Fibroblast of the conjunctiva (primary cell): Measurements from ENCODE around the gene LRCH1.

Source experiments
- DNase-seq: peaks from one replicate; pipeline ENCODE4 v3.0.0-alpha.2; 2010; ENCODE audit warnings: low read depth

LRCH1 gene

DNA sequence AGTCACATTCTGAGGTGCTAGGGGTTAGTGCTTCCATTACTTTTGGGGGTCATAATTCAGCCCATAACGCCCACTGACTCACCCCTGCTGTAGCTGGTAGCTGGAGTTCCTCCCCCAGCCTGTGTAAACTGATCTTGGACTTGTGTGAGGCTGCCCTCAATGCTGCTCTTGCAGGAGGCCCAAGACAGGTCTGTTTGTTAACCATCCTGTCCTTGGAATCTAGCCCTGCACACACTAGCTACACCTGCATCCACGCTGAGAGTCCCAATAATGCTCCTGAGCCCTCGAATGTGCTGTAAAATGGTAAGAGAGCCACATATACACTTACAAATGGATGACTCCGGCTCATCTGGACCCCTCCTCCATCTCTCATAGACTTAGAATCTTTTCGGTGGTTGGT, 9.6 kb downstream of the LRCH1 start:
- no peak for DNase-seq

DNA sequence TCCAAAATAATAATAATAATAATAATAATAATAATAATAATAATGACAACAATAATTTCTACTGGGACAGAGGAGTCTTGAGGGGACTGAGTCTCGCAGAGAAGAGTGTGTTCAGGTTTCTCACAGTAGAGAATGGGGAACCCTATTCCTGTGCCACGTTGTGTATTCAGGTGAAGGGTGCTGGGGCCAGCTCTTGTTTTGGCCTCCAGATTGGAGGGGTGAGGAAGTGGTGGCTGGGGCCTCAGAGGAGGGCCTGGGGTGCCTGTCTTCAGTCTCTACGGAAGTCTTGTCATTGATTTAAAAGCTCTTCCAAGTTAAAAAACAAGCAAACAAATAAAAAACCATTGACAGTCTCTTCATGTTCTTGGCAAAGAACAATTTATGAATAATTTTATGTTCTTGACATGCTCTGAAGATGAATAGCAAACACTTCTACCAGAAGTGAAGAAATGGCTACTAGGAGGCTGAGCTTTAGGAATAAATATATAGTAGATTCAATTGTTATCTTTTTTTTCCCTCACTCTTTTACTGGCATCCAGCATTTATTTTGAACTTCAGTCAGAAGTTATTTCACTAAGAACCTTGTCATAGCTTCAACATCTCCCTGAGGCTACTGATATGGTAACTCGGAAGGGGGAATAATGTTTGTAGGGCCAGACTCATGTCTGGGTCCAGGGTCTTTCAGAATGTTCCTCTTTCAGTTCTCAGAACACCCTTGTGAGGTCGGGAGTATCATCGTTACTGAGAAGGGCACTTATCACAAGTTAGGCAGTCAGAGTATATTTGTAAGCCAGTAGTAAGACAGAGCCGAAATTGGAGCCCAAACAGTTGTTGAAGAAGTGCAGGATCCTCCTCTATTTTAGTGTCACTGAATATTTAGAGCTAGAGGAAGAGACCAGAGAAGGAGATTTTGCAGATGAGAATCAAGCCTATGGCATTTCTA, 13.1 kb downstream of the LRCH1 start:
- no peak for DNase-seq

DNA sequence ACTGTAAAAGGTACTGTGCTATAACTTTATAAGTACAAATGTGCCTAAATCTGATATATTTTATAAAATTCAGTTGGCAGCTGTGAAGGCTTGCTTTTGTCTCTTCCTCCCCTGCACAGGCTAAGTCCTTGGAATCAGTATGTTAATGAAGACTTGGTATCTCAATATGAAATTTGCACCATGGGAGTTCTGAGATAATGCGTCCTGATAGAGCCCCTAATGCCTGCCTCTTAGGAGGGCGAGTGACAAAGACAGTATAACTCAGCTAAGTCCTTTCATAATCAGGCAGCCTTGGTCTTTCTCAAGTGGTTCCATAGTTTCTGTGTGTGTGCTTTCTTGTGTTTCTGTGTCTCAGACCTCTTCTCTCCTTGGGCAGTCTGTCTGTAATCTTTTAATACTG, 14.7 kb downstream of the LRCH1 start:
- no peak for DNase-seq

DNA sequence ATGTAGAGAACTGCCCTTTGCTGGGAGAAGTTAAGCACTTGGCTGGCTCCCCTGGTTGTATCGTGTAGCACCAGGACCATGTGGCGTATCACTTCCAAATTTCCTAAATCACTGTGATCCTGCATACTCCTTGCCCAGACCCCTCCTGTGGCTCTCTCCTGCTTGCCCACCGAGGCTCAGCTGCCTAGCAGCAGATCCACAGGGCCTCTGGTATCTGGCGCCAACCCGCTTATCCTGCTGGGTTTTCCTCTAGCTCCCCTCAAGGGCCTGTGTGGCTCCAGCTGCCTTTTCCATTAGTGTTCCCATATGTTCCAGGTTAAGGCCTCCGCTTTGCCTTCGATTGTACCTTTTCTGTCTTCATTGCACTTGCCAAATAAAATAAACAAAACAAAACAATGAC, 16.5 kb downstream of the LRCH1 start:
- DNase-seq = no peak

GRCh38 chr13:46570273-46570672, 17.3 kb downstream of the LRCH1 start:
- no peak for DNase-seq

DNA sequence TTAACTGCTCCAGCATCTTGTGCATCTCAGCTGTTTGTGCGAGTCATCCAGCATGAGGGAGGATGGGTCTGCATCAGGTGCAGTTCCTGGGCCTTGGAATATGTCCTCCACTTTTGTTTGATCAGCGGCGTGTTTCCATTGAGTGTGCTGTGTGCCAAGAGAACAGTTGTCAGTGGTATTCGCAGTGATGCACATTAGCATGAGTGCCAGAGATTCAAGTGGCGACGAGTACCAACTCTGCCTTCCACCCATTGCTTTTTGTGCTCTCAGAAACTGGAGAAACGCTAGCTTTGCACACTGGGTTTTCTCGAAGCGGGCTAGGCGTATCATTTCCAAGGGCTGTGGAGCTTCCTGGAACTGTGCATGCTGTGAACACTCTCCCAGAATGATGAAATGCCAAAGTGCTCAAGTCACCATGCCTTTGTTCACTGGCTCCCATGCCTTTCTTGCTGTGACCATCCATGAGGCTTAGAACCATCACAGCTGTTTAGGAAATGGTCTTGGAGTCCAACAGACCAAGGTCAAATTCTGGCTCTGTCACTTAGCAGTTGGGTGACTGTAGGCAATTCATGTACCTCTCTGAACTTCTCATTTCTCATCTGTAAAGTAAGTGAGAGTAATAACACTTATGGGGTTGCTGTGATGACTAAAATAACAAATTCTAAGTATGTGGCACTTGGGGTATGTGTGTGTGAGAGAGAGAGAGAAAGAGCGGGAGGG, 18.4 kb downstream of the LRCH1 start:
- no peak for DNase-seq

GRCh38 chr13:46571909-46572595, 19.1 kb downstream of the LRCH1 start:
- no peak for DNase-seq

DNA sequence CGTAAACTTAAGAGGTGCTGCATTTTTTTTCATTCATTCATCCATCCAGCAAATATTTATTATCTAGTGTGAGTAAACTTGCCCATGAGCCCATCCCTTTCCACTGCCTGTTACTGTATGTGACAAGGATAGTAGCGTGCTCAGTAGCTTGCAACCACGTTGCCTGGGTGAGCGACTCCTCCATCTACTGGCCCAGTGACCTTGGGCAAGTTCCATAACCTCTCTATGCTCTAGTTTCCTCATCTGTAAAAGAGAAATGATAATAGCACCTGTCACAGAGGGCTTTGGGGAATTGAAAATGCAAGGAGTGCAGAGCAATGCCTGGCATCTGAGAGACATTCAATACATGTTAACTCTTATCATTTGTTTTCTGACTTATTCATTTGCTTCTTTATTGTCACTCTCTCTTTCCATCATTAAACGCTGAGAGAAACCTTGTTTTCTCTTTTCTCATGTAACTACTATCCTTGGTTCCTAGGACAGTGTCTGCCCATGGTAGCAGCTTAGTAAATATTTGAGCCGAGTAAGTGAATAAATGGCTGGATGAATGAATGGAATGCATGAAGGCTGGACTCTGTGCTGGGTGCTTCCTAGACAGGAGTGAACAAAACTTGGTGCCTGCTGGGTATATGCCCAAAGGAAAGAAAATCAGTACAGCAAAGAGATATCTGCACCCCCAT, 19.9 kb downstream of the LRCH1 start:
- no peak for DNase-seq

DNA sequence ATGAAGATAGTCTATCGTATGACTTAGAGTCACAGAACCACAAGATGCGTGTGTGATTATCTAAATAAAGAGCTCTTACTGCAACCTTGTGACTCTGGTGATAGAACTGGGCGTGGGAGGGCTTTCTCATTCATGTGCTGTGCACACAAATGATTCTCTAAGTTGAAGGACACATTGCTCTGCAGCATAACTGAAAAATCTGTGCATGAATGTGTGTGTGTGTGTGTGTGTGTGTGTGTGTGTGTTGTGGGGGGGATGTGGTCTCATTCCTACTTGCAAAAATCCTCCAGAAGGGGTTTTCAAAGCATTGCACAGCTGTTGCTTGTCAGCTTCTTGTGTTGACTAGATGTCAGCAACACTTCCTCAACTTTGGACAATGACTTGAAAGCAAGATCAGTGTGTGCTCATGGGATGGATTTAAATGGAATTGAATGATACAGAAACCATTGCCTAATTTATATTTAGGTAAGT, 22.4 kb downstream of the LRCH1 start:
- no peak for DNase-seq

DNA sequence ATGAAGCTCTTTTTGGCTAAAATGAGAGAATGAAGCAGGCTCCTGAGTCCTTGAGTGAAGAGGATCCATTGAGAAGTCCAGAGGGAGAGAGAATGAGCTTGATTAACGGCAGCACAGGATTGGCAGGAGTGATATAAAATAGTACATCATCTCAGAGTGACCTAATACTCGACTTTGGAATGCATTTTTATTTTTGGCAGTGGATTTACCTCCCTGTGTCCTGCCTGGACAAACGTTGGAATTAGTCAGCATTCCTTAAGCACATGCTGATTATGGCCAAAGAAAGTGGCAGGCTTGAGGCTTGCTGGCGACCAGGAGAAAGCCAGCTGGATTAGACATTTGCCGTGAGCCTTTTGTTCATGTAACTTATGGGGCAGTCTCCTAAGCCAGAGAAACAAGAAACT, 22.9 kb downstream of the LRCH1 start:
- DNase-seq = peak; percentile 31

- no peak for DNase-seq
Observed at GRCh38 chr13:46576762-46577161, 23.8 kb downstream of the LRCH1 start.

- no peak for DNase-seq
Observed at GRCh38 chr13:46577696-46578589, 25.0 kb downstream of the LRCH1 start.

DNA sequence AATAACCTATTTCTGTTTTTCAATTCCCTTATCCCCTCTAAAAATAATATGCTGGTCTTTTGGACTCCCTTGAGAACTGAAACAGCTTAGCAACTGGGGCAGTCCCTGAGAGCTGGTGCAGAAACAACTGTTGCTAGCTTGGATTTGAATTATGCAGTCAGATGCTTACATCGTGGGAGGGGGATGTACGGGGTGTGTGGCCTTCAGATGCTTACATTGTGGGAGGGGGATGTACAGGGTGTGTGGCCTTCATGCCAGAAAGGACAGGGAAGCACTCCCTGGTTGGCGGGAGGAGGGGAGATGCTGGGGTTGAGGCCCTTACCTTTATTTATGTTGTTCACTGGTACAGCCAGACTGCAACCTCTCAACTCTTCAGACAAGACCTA, 25.6 kb downstream of the LRCH1 start:
- DNase-seq = no peak

DNA sequence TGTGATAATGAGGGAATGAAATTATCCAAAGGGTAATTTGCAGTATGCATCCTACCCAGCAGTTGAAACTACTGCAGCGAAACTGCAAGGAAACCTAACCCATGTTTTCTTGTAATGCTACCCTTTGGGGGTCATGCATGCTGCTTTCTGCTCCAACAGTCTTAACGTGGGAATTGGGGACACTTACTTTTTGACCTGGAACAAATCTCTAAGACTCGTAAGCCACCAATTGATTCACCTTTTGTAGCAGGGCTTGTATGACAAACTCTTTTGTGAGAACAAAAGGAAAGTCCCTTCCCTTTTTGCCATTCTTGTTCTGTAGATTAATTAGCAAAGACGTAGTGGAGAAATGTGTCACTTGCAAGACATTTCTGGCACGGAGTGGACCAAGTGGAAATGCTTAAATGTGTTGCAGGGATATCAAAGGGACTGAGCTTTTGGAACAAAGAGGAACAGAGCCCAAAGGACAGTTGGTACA, 27.4 kb downstream of the LRCH1 start:
- DNase-seq = no peak

DNA sequence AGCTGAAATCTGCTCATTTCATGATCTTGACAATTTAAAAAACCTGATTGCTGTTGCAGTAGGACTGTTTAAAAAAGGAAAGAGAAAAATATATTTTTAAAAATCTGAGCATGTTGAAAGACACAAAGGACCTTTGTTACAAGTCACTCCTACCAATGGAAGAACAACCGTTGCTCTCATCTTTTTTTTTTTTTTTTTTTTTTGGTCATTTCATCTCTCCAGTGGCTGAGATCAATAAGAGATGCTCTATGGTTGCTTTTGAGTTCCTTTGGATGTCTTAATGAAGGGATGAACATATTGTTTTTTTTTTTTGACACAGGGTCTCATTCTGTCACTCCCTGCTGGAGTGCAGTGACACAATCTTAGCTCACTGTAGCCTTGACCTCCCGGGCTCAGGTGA, 29.2 kb downstream of the LRCH1 start:
- no peak for DNase-seq

GRCh38 chr13:46586751-46587514, 34.0 kb downstream of the LRCH1 start:
- no peak for DNase-seq

DNA sequence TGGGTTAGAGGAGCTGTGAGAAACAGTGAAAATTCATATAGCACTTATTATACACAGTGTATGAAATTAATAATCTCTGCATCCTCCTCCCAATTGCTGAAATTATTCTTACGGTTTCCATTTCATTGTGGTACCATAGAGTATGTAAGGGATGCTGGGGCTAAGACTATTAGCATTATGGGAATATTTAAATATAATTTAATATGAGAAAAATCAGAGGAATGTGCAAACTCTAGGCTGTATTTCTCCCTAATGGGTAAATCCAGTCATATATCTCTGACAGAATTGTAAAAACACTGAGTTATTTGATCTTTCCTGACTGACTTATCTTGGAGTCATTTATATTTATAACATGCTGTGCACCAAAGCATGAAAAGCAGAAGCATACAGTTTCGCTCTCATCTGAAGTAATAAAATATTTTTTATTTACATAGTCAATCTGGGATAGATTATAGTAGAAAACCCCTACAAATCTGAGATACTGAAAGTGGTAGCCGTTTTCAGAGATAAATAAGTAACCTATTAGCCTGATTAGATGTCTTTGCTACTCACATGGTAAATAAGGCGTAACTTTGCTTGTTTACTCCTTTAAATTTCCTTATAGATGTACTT, 34.9 kb downstream of the LRCH1 start:
- DNase-seq = no peak

DNA sequence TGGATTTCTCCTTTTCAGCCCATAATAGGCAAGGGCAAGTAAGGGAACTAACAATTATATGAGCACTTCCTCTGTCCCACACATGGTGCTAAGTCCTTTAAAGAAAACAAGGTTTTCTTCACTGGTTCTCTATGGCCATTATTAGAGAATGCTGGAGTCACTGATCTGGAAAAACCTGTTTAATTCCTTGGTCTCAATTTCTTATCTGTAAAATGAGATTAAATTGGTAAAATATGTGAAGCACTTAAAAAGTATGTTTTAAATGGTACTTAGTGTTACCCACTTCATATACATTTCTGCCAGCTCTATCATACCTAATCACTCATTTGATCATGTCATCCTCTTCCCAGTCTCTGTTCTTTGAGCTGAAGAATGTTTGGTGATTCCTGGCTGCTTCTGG, 39.4 kb downstream of the LRCH1 start:
- no peak for DNase-seq

DNA sequence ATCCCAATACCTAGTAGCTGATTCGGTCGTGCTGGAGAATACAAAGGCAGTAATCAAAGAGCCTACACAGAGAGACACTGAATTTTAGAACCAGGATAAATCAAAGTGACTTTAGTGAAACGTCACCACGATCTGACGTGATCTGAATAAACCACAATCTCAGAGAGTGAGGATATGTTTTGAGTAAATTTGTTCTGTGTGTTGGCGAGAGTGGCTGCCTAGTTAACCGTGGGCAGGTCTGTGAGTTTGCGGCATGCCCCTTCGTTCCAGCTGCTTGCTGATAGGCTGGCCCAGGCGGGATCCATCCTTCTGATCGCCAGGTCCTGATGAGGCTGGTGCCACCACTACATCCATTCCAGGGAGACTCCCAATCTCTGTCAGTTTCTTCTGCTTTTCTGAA, 40.4 kb downstream of the LRCH1 start:
- DNase-seq = no peak
